Naive thymus-derived CD4-positive, alpha-beta T cell (primary cell): ENCODE data around the gene PPP1R14D. TPM values are rescaled to one million over a fixed set of nuclear protein-coding genes. Genes with fewer than 3 reads are reported as not detected.
A peak's percentile ranks its signal among the peaks of the same experiment; 100 is the strongest.

Experiments
- ATAC-seq: fragments of 150-1000 bp; cut with Tn5 transposase; 2 replicates; pipeline ENCODE4 v1.10.0; 2021; ENCODE audit warnings: mild to moderate bottlenecking, moderate library complexity
- CTCF ChIA-PET: fragments of 350-600 bp; sonication (Branson Sonifier 250); formaldehyde crosslinking; loops from one replicate; lab custom pipeline; 2021; ENCODE audit warnings: antibody characterized with exemption; lab: Charles Lee
- POLR2A ChIA-PET: fragments of 350-600 bp; sonication (Branson Sonifier 250); formaldehyde crosslinking; loops from one replicate; lab custom pipeline; 2021; ENCODE audit warnings: antibody characterized with exemption, inconsistent platforms; lab: Charles Lee
- DNase-seq, 9 donors: peaks; one replicate each; pipeline versions ENCODE4 v3.0.0 to v3.0.0-alpha.2; 2020 to 2022; ENCODE audit warnings: mixed read lengths in 1 of 9
- H3K27ac ChIP-seq: one replicate; pipeline ENCODE4 v1.7.0; 2013; ENCODE audit warnings: mild to moderate bottlenecking, low read depth, low read length, moderate library complexity
- H3K27me3 ChIP-seq, 2 donors: one replicate each; pipeline ENCODE4 v1.7.0; 2013; ENCODE audit warnings: low read length in 2 of 2, mild to moderate bottlenecking in 2 of 2, moderate library complexity in 2 of 2; ENCODE audit not compliant: control insufficient read depth in 2 of 2, insufficient read depth in 2 of 2
- H3K36me3 ChIP-seq, 3 experiments: 1 replicate in 2 of 3; 2 replicates in 1 of 3; pipeline ENCODE4 v1.7.0; 2013; ENCODE audit warnings: low read length in 3 of 3, mild to moderate bottlenecking in 3 of 3, moderate library complexity in 1 of 3; ENCODE audit not compliant: insufficient read depth in 3 of 3, control insufficient read depth in 2 of 3
- H3K4me1 ChIP-seq, 2 donors: one replicate each; pipeline ENCODE4 v1.7.0; 2013; ENCODE audit warnings: low read length in 2 of 2, mild to moderate bottlenecking in 2 of 2, moderate library complexity in 1 of 2; ENCODE audit not compliant: control insufficient read depth in 2 of 2, insufficient read depth in 2 of 2
- H3K4me3 ChIP-seq: 2 replicates; pipeline ENCODE4 v1.7.0; 2013; ENCODE audit warnings: mild to moderate bottlenecking, low read length
- H3K9me3 ChIP-seq, 3 experiments: 1 replicate in 2 of 3; 2 replicates in 1 of 3; pipeline ENCODE4 v1.7.0; 2013; ENCODE audit warnings: low read length in 3 of 3; ENCODE audit not compliant: control insufficient read depth in 2 of 3
- H3K27ac Mint-ChIP-seq, 9 donors: one replicate each; pipeline ENCODE4 v1.8.0; 2020 to 2022; ENCODE audit warnings: mixed read lengths in 9 of 9, mild to moderate bottlenecking in 8 of 9, moderate library complexity in 5 of 9, inconsistent platforms in 2 of 9
- H3K27me3 Mint-ChIP-seq, 5 donors: one replicate each; pipeline ENCODE4 v1.8.0; 2021 to 2022; ENCODE audit warnings: mixed read lengths in 5 of 5, mild to moderate bottlenecking in 1 of 5
- H3K36me3 Mint-ChIP-seq, 5 donors: one replicate each; pipeline ENCODE4 v1.8.0; 2020 to 2022; ENCODE audit warnings: mixed read lengths in 5 of 5, mild to moderate bottlenecking in 3 of 5, inconsistent platforms in 1 of 5
- H3K4me1 Mint-ChIP-seq, 7 donors: one replicate each; pipeline ENCODE4 v1.8.0; 2020 to 2022; ENCODE audit warnings: mixed read lengths in 7 of 7, mild to moderate bottlenecking in 3 of 7, inconsistent platforms in 1 of 7
- H3K4me3 Mint-ChIP-seq, 10 donors: one replicate each; pipeline ENCODE4 v1.8.0; 2020 to 2022; ENCODE audit warnings: mild to moderate bottlenecking in 10 of 10, mixed read lengths in 10 of 10, moderate library complexity in 6 of 10, inconsistent platforms in 2 of 10
- H3K9me3 Mint-ChIP-seq, 11 donors: one replicate each; pipeline ENCODE4 v1.8.0; 2020 to 2022; ENCODE audit warnings: mixed read lengths in 11 of 11, mild to moderate bottlenecking in 4 of 11, inconsistent platforms in 1 of 11, moderate library complexity in 1 of 11
- intact Hi-C, 2 donors: fragments of 100-400 bp; cut with micrococcal nuclease; formaldehyde crosslinking; loops; one replicate each; pipeline ENCODE4 v1.15.1; 2023
- polyA plus RNA-seq, 2 donors: library from polyadenylated mRNA; unstranded; fragments of 300-500 nt; fragmentation: Illumina TruSeq; gene quantifications; one replicate each; pipeline ENCODE4 v1.2.3, GENCODE V29; 2021
- total RNA-seq, 6 experiments: library from RNA in 5 of 6; stranded (reverse) in 5 of 6; gene quantifications; 1 replicate in 5 of 6; 2 replicates in 1 of 6; pipeline ENCODE4 v1.2.3 and lab custom pipeline; 2021 to 2026

The PPP1R14D gene
- total and polyA plus RNA-seq, 7 experiments from 2014 or later = not detected

GRCh38 chr15:40792394-40792793 lies 36.1 kb downstream of the PPP1R14D start:
- ChIA-PET POLR2A (no interaction called here), CTCF (no interaction called here)
- Histone ChIP-seq H3K27me3 (no peaks in the 10 kb centered on the region), H3K27ac (no peak overlapping the region), H3K36me3 (peaks cover 0 to 19% (median 0%) of the 10 kb centered on the region in 3 experiments), H3K9me3 (no peaks in the 10 kb centered on the region), H3K4me3 (no peak overlapping the region), H3K4me1 (peaks cover 7 to 9% of the 10 kb centered on the region in 2 donors)
- Mint-ChIP-seq H3K9me3 (no peaks in the 10 kb centered on the region), H3K27ac (peak overlapping the region in 1 of 9 donors; percentile 57), H3K4me1 (peaks cover 18 to 36% (median 30%) of the 10 kb centered on the region in 7 donors), H3K4me3 (no peak overlapping the region), H3K27me3 (no peaks in the 10 kb centered on the region), H3K36me3 (peaks cover 0 to 9% (median 6%) of the 10 kb centered on the region in 5 donors)
- ATAC-seq (no peak), DNase-seq (no peak)
- intact Hi-C loops = no loop called here

DNA sequence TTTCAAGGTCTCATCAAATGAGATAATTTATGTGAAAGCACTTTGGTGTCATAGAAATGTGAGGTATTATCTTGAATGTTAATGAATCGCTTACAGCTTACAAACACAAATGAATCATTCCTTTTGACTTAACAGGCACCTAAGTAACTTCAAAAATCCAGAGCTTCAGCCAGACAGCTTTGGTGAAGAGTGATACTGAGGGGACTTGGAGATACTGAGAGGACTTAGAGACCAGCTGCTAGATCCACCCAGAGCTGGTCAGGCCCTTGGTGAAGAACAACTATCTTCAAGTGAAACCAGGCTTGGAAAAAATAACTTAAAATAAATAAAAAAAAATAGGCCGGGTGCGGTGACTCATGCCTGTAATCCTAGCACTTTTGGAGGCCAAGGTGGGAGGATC lies 37.8 kb downstream of the PPP1R14D start:
- no peaks in the 10 kb centered on the region for H3K27me3 Mint-ChIP-seq
- no peak overlapping the region for H3K4me3 Mint-ChIP-seq
- peaks cover 21 to 35% (median 33%) of the 10 kb centered on the region in 7 donors for H3K4me1 Mint-ChIP-seq
- H3K9me3 Mint-ChIP-seq = no peaks in the 10 kb centered on the region
- no peak for ATAC-seq
- POLR2A ChIA-PET = interaction anchor here (0.8 kb wide), 1 partner anchor 34 kb away, joined by 3 read pairs; no protein-coding TSS in a partner anchor
- Histone ChIP-seq H3K27me3 (no peaks in the 10 kb centered on the region), H3K27ac (no peak overlapping the region), H3K9me3 (no peaks in the 10 kb centered on the region), H3K4me3 (no peak overlapping the region), H3K36me3 (peaks cover 0 to 19% (median 0%) of the 10 kb centered on the region in 3 experiments), H3K4me1 (peaks cover 14 to 18% of the 10 kb centered on the region in 2 donors)
- intact Hi-C loops = no loop called here
- DNase-seq = no peak
- H3K27ac Mint-ChIP-seq = no peak overlapping the region
- peaks cover 0 to 9% (median 3%) of the 10 kb centered on the region in 5 donors for H3K36me3 Mint-ChIP-seq
- CTCF ChIA-PET = interaction anchor here (1.0 kb wide), 1 partner anchor 12 kb away, joined by 3 read pairs; no protein-coding TSS in a partner anchor

DNA sequence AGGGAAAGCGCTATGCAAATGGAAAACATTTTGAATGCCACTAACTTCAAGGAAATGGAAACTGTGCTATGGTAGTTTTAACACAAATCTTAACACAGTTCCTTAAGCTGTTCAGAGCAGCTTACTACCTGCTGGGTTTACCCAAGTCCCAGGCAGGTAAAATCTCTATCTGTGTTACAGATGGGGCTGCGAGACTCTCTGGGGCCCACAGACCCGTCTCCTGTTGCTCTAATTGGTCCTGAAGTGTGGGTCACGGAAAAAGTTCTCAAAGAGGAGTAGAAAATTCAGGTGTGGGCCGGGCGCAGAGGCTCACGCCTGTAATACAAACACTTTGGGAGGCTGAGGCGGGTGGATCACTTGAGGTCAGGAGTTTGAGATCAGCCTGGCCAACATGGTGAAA lies 38.5 kb downstream of the PPP1R14D start:
- CTCF ChIA-PET = interaction anchor here (1.0 kb wide), 1 partner anchor 11 kb away, joined by 3 read pairs; no protein-coding TSS in a partner anchor
- POLR2A ChIA-PET = no interaction called here
- no peak overlapping the region for H3K27ac Mint-ChIP-seq

GRCh38 chr15:40789119-40789518 lies 39.4 kb downstream of the PPP1R14D start:
- Histone ChIP-seq H3K27ac (no peak overlapping the region), H3K4me1 (peaks cover 14 to 18% of the 10 kb centered on the region in 2 donors), H3K9me3 (no peaks in the 10 kb centered on the region), H3K36me3 (peaks cover 0 to 19% (median 0%) of the 10 kb centered on the region in 3 experiments), H3K4me3 (no peak overlapping the region), H3K27me3 (no peaks in the 10 kb centered on the region)
- Mint-ChIP-seq H3K36me3 (peaks cover 0 to 9% (median 3%) of the 10 kb centered on the region in 5 donors), H3K9me3 (no peaks in the 10 kb centered on the region), H3K27me3 (no peaks in the 10 kb centered on the region), H3K27ac (peak overlapping the region in 2 of 9 donors; percentile 36 to 40), H3K4me1 (peaks cover 21 to 35% (median 30%) of the 10 kb centered on the region in 7 donors), H3K4me3 (peak overlapping the region in 4 of 10 donors; percentile 14 to 49 (median 22))
- POLR2A ChIA-PET = interaction anchor here (0.5 kb wide), 1 partner anchor 157 kb away, joined by 3 read pairs; no protein-coding TSS in a partner anchor
- intact Hi-C loops = no loop called here
- DNase-seq (no peak), ATAC-seq (no peak)
- CTCF ChIA-PET = interaction anchor here (0.5 kb wide), 1 partner anchor 110 kb away, joined by 3 read pairs; no protein-coding TSS in a partner anchor

More for the DNA sequence above, 38.5 kb downstream of the PPP1R14D start:
- no peak for ATAC-seq
- no peaks in the 10 kb centered on the region for H3K9me3 Mint-ChIP-seq
- Histone ChIP-seq H3K27me3 (no peaks in the 10 kb centered on the region), H3K36me3 (peaks cover 0 to 19% (median 0%) of the 10 kb centered on the region in 3 experiments), H3K27ac (no peak overlapping the region), H3K9me3 (no peaks in the 10 kb centered on the region), H3K4me1 (peaks cover 14 to 18% of the 10 kb centered on the region in 2 donors), H3K4me3 (no peak overlapping the region)
- no peak overlapping the region for H3K4me3 Mint-ChIP-seq
- intact Hi-C loops = no loop called here
- no peak for DNase-seq
- H3K4me1 Mint-ChIP-seq = peaks cover 21 to 35% (median 30%) of the 10 kb centered on the region in 7 donors
- peaks cover 0 to 9% (median 3%) of the 10 kb centered on the region in 5 donors for H3K36me3 Mint-ChIP-seq
- H3K27me3 Mint-ChIP-seq = no peaks in the 10 kb centered on the region

- Histone ChIP-seq H3K9me3 (no peaks in the 10 kb centered on the region), H3K27me3 (no peaks in the 10 kb centered on the region), H3K4me3 (no peak overlapping the region), H3K36me3 (peaks cover 0 to 14% (median 0%) of the 10 kb centered on the region in 3 experiments), H3K4me1 (peaks cover 14 to 18% of the 10 kb centered on the region in 2 donors), H3K27ac (no peak overlapping the region)
- ATAC-seq (no peak), DNase-seq (no peak)
- intact Hi-C loops = no loop called here
- POLR2A ChIA-PET = no interaction called here
- Mint-ChIP-seq H3K27me3 (no peaks in the 10 kb centered on the region), H3K4me3 (peak overlapping the region in 3 of 10 donors; percentile 54 to 63 (median 56)), H3K9me3 (no peaks in the 10 kb centered on the region), H3K27ac (peak overlapping the region in 5 of 9 donors; percentile 3 to 36 (median 20)), H3K4me1 (peaks cover 21 to 35% (median 25%) of the 10 kb centered on the region in 7 donors), H3K36me3 (peaks cover 0 to 5% (median under 1%) of the 10 kb centered on the region in 5 donors)
- CTCF ChIA-PET = interaction anchor here (0.8 to 0.9 kb wide), 3 partner anchors 106 to 395 kb away, joined by 3 read pairs; partner anchors contain the start of gene VPS18
Observed at GRCh38 chr15:40787991-40788390, 40.5 kb downstream of the PPP1R14D start.

DNA sequence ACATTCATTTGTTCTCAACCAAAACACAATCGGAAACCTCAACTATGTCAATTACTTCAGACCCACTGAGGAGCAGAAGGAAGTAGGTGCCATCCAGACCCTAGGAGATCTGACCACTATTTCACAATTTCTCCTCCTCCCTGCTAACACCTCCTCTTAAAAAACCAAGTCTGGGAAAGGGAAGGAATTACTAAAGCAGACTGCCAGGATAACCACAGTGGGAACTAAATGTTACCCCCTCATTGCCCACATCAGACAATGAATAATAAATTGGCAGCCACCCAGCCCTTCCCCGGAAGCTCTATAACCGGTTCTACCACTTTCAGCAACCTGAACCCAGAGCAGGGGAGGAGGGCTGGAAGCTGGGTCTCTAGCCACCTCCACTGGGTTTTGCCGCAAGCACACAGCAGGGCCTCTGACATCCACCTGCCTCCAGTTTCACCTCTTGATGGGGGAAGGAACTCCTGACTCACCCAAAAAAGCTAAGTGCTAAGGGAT lies 41.1 kb downstream of the PPP1R14D start:
- Mint-ChIP-seq H3K27me3 (no peaks in the 10 kb centered on the region), H3K9me3 (no peaks in the 10 kb centered on the region), H3K36me3 (peaks cover 0 to 5% (median 0%) of the 10 kb centered on the region in 5 donors), H3K4me1 (peaks cover 23 to 37% (median 26%) of the 10 kb centered on the region in 7 donors), H3K4me3 (peak overlapping the region; percentile 16 to 71 (median 54)), H3K27ac (peak overlapping the region in 7 of 9 donors; percentile 3 to 65 (median 36))
- ChIA-PET POLR2A (no interaction called here), CTCF (interaction anchor here (0.8 to 0.9 kb wide), 3 partner anchors 106 to 395 kb away, joined by 3 read pairs; partner anchors contain the start of gene VPS18)
- peaks cover 14 to 18% of the 10 kb centered on the region in 2 donors for H3K4me1 ChIP-seq
- no peak overlapping the region for H3K27ac ChIP-seq
- H3K4me3 ChIP-seq = no peak overlapping the region
- DNase-seq (peak in 5 of 9 donors; percentile 35 to 47 (median 39)), ATAC-seq (peak; percentile 56)
- peaks cover 0 to 11% (median 0%) of the 10 kb centered on the region in 3 experiments for H3K36me3 ChIP-seq
- no peaks in the 10 kb centered on the region for H3K27me3 ChIP-seq
- intact Hi-C loops = no loop called here
- H3K9me3 ChIP-seq = no peaks in the 10 kb centered on the region
